GM13976 (cell line): ENCODE data around the gene PDE6B.

ENCODE experiments used
- DNase-seq: peaks from one replicate; pipeline ENCODE4 v3.0.0; 2012; ENCODE audit warnings: low spot score
- CTCF ChIP-seq: IDR thresholded peaks from 2 replicates; pipeline ENCODE4 v1.5.1; 2012; ENCODE audit warnings: borderline replicate concordance, mild to moderate bottlenecking; ENCODE audit not compliant: insufficient read depth; ENCODE audit errors: extremely low read depth, missing control alignments, control extremely low read depth
- in situ Hi-C: fragments of 300-500 bp; cut with MboI; formaldehyde crosslinking; loops from one replicate; pipeline ENCODE4 v1.12.0; 2022; ENCODE audit warnings: low sequenced_read_pairs, mixed read lengths, inconsistent platforms; ENCODE audit not compliant: unreplicated experiment

PDE6B gene

GRCh38 chr4:682490-683172 is 57.3 kb downstream of the PDE6B start:
- no peak for TF ChIP-seq CTCF
- no peak for DNase-seq
- in situ Hi-C loops: no loop called here

DNA sequence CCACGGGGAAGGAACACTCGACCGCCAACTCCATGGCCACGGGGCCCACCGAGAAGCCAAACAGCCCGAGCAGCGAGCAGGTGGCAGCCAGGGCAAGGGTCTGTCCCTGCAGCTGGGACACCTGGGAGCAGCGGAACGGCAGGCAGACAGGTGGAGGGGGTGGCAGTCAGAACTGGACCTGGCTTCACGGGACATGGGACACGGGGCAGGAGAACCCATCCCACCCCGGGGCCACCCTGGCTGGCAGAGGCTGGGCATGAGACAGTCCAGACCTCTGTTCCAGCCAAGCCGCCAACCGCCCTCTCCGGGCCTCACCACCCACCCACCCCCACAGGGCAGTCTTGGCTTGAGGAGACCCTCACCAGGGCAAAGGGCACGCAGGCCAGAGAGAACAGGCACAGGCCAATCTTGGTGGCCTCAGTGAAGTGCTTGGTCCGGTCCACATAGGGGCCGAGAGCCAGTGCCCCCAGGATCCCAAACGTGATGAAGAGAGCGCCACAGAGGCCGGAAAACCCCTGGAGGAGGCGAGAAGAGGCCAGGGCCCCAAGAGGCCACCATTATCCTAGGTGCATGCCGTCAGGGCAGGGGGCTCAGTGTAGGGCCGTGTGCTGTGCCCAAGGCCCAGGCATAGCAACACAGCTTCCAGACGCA is 58.0 kb downstream of the PDE6B start:
- DNase-seq: no peak
- no peak for TF ChIP-seq CTCF
- in situ Hi-C loops: no loop called here

- peak; percentile 75 for DNase-seq
- peak; percentile 82 for TF ChIP-seq CTCF
- in situ Hi-C loops: no loop called here
Measured at GRCh38 chr4:683982-684622, 58.7 kb downstream of the PDE6B start.

DNA sequence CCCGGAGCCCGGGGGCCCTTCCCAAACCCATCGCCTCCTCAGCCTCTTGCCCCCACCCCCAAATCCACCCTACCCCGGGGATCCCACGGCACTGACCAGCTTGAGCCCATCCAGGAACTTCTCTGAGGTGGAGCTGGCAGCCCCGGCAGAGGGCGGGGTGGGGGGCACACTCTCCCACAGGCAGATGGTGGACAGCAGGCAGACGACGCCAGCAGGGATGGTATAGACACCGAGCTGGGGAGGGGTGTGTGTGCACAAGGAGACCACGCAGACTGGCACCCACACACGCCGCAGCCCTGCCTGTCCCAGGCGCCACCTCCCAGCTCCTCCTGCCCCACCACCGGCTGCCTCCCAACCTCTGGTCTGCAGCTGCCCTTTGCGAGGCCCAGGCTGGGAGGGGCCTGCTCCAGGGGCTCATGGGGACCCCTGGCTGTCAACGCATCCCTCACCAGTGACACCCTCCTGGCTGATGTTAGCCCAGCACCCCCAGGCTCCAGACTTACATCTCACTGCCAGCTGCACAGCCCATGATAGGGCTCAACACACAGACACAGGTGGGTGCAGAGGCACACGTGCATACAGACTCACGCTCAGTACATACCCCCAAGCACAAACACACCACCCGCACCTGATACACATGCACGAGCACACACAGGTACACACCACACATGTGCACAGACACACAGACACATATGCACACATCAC is 59.4 kb downstream of the PDE6B start:
- in situ Hi-C loops: no loop called here
- no peak for TF ChIP-seq CTCF
- no peak for DNase-seq

DNA sequence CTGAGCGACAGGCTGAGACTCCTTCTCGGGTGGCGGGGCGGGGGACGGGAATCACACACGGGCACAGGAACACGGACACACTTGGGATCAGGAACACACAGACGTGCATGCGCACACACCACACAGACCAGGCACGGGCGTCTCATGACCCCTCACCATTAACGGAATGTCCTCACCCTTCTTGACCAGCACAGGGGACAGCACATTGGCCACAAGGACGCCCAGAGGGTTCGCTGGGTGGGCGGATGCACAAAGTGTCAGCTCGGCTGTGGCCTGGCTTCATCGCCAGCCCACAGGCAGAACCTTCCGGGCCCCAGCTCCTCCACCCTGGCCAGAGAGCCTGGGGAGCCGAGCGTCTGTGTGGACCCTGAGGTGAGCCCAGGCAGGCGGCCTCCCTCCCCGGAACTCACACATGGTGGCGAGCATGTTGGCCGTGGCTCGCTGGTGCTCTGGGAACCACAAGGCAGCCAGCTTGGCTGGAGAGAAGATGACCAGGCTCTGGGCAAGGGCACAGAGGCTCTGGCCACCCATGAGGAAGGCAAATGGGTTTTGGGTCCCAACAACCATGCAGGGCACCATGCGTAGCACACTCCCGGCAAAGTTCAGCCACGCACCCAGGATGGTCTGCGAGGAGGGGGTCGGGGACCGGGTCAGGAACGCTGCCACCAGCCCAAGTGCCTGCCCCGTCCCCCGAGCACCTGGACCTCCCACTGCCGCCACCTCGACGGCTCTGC is 60.5 kb downstream of the PDE6B start:
- in situ Hi-C loops: no loop called here
- no peak for TF ChIP-seq CTCF
- no peak for DNase-seq
